Progenitor cell of endocrine pancreas (in vitro differentiated cells): ENCODE results near the gene L3MBTL3. TPM values are rescaled to one million over a fixed set of nuclear protein-coding genes. Genes with fewer than 3 reads are reported as not detected.

Experiments used
- DNase-seq: peaks from one replicate; pipeline ENCODE4 v3.0.0; 2021; ENCODE audit warnings: low spot score; ENCODE audit not compliant: unreplicated experiment
- H3K27ac Mint-ChIP-seq: 2 replicates; pipeline ENCODE4 v1.8.0; 2021; ENCODE audit warnings: mild to moderate bottlenecking, moderate library complexity, mixed read lengths
- H3K27me3 Mint-ChIP-seq: 2 replicates; pipeline ENCODE4 v1.8.0; 2021; ENCODE audit warnings: mixed read lengths
- H3K36me3 Mint-ChIP-seq: 2 replicates; pipeline ENCODE4 v1.8.0; 2022; ENCODE audit warnings: mixed read lengths; ENCODE audit not compliant: insufficient read depth
- H3K4me1 Mint-ChIP-seq: 2 replicates; pipeline ENCODE4 v1.8.0; 2021; ENCODE audit warnings: low read depth, mixed read lengths
- H3K4me3 Mint-ChIP-seq: 2 replicates; pipeline ENCODE4 v1.8.0; 2021; ENCODE audit warnings: low read depth, mild to moderate bottlenecking, moderate library complexity, mixed read lengths
- H3K9me3 Mint-ChIP-seq: 2 replicates; pipeline ENCODE4 v1.8.0; 2021; ENCODE audit warnings: low read depth, mixed read lengths
- CTCF ChIP-seq: fragments of 200-600 bp; sonication (generic); IDR thresholded peaks from one replicate; pipeline ENCODE4 v1.5.0; 2021; ENCODE audit warnings: antibody characterized with exemption, mild to moderate bottlenecking; ENCODE audit not compliant: unreplicated experiment
- total RNA-seq: library from RNA; stranded (reverse); gene quantifications from 2 replicates; pipeline ENCODE4 v1.2.1, GENCODE V29; 2021

L3MBTL3 gene
- total RNA-seq, 1 donor from 2014 or later: 30.3 TPM

GRCh38 chr6:130189531-130190397, 171.4 kb downstream of the L3MBTL3 start:
- H3K4me3 Mint-ChIP-seq: no peak overlapping the region
- peaks cover 3% of the 10 kb centered on the region for H3K27me3 Mint-ChIP-seq
- H3K4me1 Mint-ChIP-seq: peaks cover 10% of the 10 kb centered on the region
- peaks cover 4% of the 10 kb centered on the region for H3K36me3 Mint-ChIP-seq
- peaks cover 18% of the 10 kb centered on the region for H3K9me3 Mint-ChIP-seq
- H3K27ac Mint-ChIP-seq: no peak overlapping the region
- no peak for DNase-seq
- no peak for TF ChIP-seq CTCF

Other genes with a start within 250 kb of the L3MBTL3 start
- not detected in 2 replicates for gene TMEM244, start 157.3 kb upstream of the L3MBTL3 start, total RNA-seq
- gene SAMD3, start 204.4 kb downstream of the L3MBTL3 start, total RNA-seq: 0.69 and 1.0 TPM in 2 replicates